UCSD-AML1 (cell line): Measurements from ENCODE around the gene GRIK3.
"Not testable (repeated sequence)": the region's sequence is repeated elsewhere in the genome, so short reads cannot be mapped to it uniquely, and the experiment has no call there.

ENCODE experiments used
- DNase-seq: peaks from one replicate; lab custom pipeline; 2025; ENCODE audit not compliant: unreplicated experiment; lab: John Stamatoyannopoulos, UW

Gene GRIK3

GRCh38 chr1:36911561-36912364 lies 122.6 kb downstream of the GRIK3 start:
- DNase-seq, result no peak

GRCh38 chr1:36910886-36911540 lies 123.3 kb downstream of the GRIK3 start:
- DNase-seq, result no peak

GRCh38 chr1:36909946-36910725 lies 124.2 kb downstream of the GRIK3 start:
- DNase-seq, result no peak

- DNase-seq, result not testable (repeated sequence)
Observed at GRCh38 chr1:36909359-36909758, 125.0 kb downstream of the GRIK3 start.

- DNase-seq, result no peak
Observed at GRCh38 chr1:36908096-36908495, 126.2 kb downstream of the GRIK3 start.

GRCh38 chr1:36906555-36906954 lies 127.8 kb downstream of the GRIK3 start:
- no peak for DNase-seq

- no peak for DNase-seq
Observed at GRCh38 chr1:36905941-36906340, 128.4 kb downstream of the GRIK3 start.

GRCh38 chr1:36900128-36900527 lies 134.2 kb downstream of the GRIK3 start:
- DNase-seq, result no peak

- not testable (repeated sequence) for DNase-seq
Observed at GRCh38 chr1:36897813-36898212, 136.5 kb downstream of the GRIK3 start.

GRCh38 chr1:36894824-36895223 lies 139.5 kb downstream of the GRIK3 start:
- DNase-seq, result no peak

GRCh38 chr1:36890776-36891175 lies 143.5 kb downstream of the GRIK3 start:
- DNase-seq, result no peak

GRCh38 chr1:36889478-36890226 lies 144.7 kb downstream of the GRIK3 start:
- DNase-seq, result no peak

- no peak for DNase-seq
Observed at GRCh38 chr1:36888811-36889477, 145.4 kb downstream of the GRIK3 start.

- DNase-seq, result no peak
Observed at GRCh38 chr1:36885540-36886357, 148.6 kb downstream of the GRIK3 start.

GRCh38 chr1:36884801-36885200 lies 149.5 kb downstream of the GRIK3 start:
- DNase-seq, result no peak

GRCh38 chr1:36884029-36884701 lies 150.2 kb downstream of the GRIK3 start:
- DNase-seq, result no peak

GRCh38 chr1:36883315-36883949 lies 150.9 kb downstream of the GRIK3 start:
- no peak for DNase-seq

- DNase-seq, result no peak
Observed at GRCh38 chr1:36882536-36883285, 151.6 kb downstream of the GRIK3 start.
